Stimulated activated CD4-positive, alpha-beta T cell treated with anti-CD3 and anti-CD28 coated beads, TNF-alpha, amount 100 ng/mL, for 1 hour (primary cell): Measurements from ENCODE around the gene HOXB9.

Source experiments
- DNase-seq, 3 donors: peaks; one replicate each; pipeline ENCODE4 v3.0.0-alpha.2; 2020; ENCODE audit warnings: low read depth in 3 of 3, low spot score in 1 of 3

The HOXB9 gene

DNA sequence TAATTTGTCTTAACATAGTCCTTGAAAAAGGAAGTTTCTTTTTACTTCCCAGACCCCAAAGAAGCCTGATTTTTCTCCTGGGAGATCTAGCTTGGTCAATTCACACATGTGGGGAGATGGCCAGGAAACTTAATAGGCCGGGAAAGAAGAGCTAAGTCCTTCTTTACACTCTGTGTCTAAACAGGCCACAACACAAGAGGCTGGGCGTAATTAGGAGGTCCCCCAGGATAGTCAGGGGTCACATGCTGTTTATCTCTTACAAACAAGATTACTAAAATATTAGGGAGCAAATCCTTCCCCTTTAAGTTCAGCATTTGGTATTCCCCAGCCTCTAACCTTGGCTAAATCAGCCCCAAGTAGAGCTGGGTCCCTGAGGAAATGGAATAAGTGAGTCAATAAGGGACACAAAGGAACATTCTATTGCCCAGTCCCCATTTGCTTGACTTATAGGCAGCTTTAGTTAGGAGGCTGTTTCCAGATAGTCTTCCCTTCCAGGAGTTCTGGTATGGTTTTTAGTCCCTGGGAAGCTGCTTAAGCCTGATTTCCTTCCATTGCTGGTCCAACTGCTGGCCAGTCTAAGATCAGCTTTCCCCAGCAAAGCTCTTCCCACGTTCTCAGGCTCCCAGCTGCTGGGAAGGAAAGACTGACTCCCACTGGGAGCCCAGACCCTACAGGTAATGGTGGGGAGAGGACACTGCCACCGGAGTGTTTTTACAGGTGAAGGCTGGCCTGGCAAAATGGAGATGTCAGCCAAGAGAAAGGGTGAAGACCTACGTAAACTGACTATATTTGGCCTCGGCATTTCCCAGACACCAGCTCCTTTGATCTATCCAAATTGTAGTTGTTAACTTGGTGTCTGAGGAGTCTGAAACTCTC, 14.1 kb upstream of the HOXB9 start:
- no peak for DNase-seq

GRCh38 chr17:48639136-48639535, 13.0 kb upstream of the HOXB9 start:
- DNase-seq, result no peak

DNA sequence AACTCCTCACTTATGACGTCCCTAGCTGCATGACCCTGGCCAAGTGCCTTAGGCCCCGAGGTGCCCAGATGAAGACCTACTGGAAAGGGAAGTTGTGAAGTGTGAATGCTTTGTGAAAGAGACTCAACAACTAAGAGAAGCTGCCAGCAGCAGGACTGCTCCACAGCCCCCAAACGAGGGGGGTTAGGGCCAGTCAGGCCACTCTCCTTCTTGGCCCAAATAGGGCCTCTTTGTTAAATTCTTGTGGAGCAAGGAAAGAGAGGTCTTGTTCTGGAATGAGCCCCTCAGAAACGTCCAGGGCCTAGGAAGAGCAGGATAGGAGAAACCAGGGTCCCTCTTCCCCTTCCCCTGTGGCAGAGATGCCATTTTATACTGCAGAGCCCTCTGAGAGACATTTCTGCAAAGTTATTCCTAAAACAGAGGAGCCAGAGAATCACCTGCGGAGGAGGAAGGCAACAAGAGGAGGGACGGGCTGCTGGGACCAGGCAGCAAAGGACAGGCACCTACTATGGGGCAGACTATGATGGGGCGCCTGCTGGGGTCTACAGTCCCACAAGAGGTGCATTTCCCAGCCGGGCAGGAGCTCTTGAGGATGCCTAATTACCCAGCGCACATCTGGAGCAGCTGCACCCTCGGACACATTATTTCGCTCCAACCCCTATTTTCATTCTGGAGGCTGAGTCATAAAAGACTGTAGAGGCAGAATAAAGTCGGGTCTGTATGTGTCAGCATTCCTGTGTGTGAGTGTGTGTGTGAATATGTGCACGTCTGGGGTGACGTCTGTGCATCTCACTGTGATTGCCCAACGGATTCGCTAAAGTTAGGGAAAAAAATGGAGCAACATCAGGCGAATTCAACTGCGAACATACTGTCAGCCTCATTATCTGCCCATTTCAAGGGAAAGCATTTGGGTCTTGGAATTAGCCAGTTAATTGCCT, 11.4 kb upstream of the HOXB9 start:
- DNase-seq, result no peak

GRCh38 chr17:48636177-48637018, 10.2 kb upstream of the HOXB9 start:
- DNase-seq, result peak in 1 of 3 donors; percentile 45

DNA sequence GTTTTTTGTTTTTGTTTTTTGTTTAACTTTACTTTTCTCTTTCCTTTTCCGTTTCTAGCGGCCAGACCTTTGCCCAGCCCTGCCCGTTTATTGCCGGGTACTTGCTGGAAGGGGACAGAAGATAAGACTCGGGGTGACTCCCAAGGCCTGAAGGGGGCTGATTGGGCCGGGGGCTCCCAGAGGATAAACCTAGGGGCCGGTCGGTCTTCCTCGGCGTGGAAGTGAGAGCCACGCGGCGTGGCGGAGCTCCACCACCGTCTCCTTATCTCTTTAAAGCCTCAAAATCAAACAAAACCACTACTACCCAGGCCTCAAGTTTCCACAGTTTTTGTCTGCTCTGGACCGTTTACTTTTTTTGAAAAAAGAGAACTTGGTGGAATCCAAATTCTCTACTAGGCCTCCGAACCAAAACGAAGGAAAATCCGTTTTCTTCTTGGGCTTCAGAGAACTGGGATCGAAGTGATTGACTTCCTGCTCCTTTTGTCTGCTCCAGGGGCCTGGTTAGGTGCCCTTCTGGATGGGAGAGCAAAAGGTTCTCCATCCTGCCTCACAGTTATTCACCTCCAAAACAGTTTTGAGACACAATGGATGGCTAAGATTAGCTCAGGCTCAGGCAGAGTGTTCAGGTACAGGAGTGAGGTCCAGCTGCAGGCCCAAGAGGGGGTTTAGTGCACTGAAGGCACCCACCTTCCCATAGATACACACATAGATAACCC, 8.5 kb upstream of the HOXB9 start:
- DNase-seq, result no peak

GRCh38 chr17:48633266-48633677, 7.1 kb upstream of the HOXB9 start:
- no peak for DNase-seq

DNA sequence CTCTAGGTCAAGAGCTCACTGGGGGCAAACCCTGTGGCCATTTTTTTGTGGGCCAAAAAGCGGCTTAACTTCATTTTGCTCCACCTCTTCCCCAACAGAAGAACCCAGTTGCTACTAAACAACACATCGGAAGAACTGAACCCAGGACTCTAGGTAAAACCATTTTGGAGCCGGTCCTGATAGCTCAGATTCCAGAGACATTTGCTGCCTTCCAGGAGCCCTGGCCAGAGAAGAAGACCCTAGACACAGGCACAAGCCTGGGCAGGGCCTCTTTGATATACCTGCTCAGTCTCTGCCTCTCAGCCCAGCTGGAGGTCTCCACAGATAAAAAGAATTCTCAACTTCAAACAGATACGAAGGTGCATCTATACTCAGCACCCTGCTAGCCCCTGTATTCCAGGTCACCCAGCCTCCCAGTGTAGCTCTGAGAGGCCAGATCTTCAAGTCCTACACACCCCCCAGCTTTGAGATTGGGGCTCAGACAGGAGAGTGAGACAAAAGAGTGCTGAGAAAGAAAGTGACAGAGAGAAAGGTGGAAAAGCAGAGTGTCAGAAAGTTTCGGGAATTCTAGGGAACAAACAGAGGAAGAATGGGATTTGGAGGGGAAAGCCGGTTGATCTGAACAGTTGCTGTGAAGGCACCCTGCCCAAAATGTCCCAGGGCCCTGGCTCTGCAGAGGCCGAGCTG, 6.6 kb upstream of the HOXB9 start:
- no peak for DNase-seq

DNA sequence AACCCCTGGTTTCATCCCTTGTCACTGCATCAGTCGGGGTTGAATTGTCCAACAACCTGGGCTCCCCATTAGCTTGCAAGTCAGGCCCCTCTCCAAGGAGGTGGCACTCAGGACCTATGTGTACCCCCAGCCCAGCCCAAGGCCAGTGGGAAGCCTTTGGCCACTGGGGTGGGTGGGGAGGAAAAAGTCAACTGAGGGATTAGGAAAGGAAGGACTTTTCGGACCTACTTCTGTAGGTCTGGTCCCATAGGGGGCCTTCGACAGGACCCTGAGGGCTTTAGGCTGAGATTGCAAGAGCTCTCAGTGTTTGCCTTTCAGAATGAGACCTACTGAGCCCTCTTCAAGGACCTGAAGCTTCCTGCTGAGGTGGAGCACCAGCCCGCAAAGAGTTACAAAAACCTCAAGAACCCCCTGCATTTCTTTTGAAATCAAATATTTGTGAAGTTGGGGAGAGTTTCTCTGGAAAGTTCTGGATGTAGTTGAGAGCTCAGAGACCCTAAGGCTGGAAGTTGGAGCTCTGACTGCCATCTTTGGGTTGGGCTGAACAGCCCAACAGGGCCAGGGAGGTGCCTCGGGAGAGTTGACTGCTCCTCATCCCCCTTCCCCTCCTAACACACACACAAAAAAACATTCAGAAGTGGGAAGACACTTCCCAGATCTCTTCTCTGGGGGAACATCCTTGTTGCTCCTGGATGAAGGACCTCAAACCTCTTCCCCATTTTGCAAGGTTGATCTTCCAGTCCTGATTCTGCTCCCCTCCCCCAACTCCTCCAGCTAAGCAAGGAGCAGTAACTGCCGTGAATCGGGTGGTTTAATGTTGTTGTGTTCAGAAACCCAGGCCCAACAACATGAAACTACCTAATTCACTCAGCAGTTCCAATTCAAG, 5.8 kb upstream of the HOXB9 start:
- DNase-seq, result no peak

GRCh38 chr17:48630925-48631692, 5.0 kb upstream of the HOXB9 start:
- no peak for DNase-seq

GRCh38 chr17:48630009-48630924, 4.1 kb upstream of the HOXB9 start:
- no peak for DNase-seq

- DNase-seq, result no peak
These were observed 3.2 kb upstream of the HOXB9 start for GRCh38 chr17:48629411-48629759.

GRCh38 chr17:48628649-48629410, 2.7 kb upstream of the HOXB9 start:
- DNase-seq, result no peak

GRCh38 chr17:48627623-48628521, 1.7 kb upstream of the HOXB9 start:
- DNase-seq, result no peak

GRCh38 chr17:48627118-48627597, 1.0 kb upstream of the HOXB9 start:
- DNase-seq, result no peak
